Skeletal muscle tissue (tissue), 4 donors: ENCODE measurements around the gene OR2AG1. TPM values are rescaled to one million over a fixed set of nuclear protein-coding genes. Genes with fewer than 3 reads are reported as not detected.

Experiments
- H3K27ac ChIP-seq: one replicate; pipeline ENCODE4 v1.7.0; 2013; ENCODE audit warnings: mild to moderate bottlenecking, low read depth, low read length, inconsistent platforms
- H3K27me3 ChIP-seq, 3 donors: one replicate each; pipeline ENCODE4 v1.7.0; 2013; ENCODE audit warnings: low read length in 3 of 3; ENCODE audit not compliant: control insufficient read depth in 3 of 3, insufficient read depth in 3 of 3
- H3K36me3 ChIP-seq, 3 donors: one replicate each; pipeline ENCODE4 v1.7.0; 2013; ENCODE audit warnings: low read length in 3 of 3; ENCODE audit not compliant: control insufficient read depth in 3 of 3, insufficient read depth in 3 of 3
- H3K4me1 ChIP-seq, 3 donors: one replicate each; pipeline ENCODE4 v1.7.0; 2013; ENCODE audit warnings: low read length in 3 of 3, mild to moderate bottlenecking in 3 of 3; ENCODE audit not compliant: control insufficient read depth in 3 of 3, insufficient read depth in 3 of 3
- H3K4me3 ChIP-seq, 3 donors: one replicate each; pipeline ENCODE4 v1.7.0; 2013; ENCODE audit warnings: low read length in 3 of 3
- H3K9ac ChIP-seq, 3 donors: one replicate each; pipeline ENCODE4 v1.7.0; 2013; ENCODE audit warnings: low read length in 3 of 3, mild to moderate bottlenecking in 3 of 3, moderate library complexity in 2 of 3, low read depth in 1 of 3
- H3K9me3 ChIP-seq, 3 donors: one replicate each; pipeline ENCODE4 v1.7.0; 2013; ENCODE audit warnings: low read length in 3 of 3; ENCODE audit not compliant: control insufficient read depth in 3 of 3
- total RNA-seq: library from RNA; depleted of rRNA; stranded (reverse); fragments of >200 nt; gene quantifications from one replicate; pipeline ENCODE4 v1.2.3, GENCODE V29; 2014
- donor health status: Osteomylitis.

Gene OR2AG1
- total RNA-seq, 1 donor from 2014 or later: not detected

GRCh38 chr11:6746086-6746618 is 36.7 kb upstream of the OR2AG1 start:
- Histone ChIP-seq H3K9ac (peak overlapping the region in 1 of 3 donors; percentile 40), H3K9me3 (no peaks in the 10 kb centered on the region), H3K4me1 (no peaks in the 10 kb centered on the region), H3K4me3 (peak overlapping the region in 2 of 3 donors; percentile 49 to 54), H3K27me3 (no peaks in the 10 kb centered on the region), H3K27ac (peak overlapping the region; percentile 56), H3K36me3 (no peaks in the 10 kb centered on the region)

DNA sequence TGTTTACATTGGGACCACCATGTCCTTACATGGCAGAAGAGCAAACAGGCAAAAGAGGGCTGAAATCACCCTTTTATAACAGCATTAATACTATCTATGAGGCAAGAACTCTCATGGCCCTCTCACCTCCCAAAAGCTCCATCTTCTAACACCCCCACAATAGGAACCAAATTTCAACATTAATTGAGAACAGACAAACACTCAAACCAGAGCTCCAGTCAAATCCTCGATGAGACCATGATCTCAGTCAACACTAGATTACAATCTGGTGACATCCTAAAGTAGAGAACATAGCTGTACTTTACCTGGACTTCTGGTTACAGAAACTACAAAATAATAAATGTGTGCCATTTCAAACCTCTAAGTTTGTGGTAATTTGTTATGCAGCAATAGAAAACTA is 36.2 kb upstream of the OR2AG1 start:
- H3K4me1 ChIP-seq: no peaks in the 10 kb centered on the region
- H3K9me3 ChIP-seq: no peaks in the 10 kb centered on the region
- peak overlapping the region in 1 of 3 donors; percentile 40 for H3K9ac ChIP-seq
- H3K27me3 ChIP-seq: no peaks in the 10 kb centered on the region
- H3K36me3 ChIP-seq: no peaks in the 10 kb centered on the region
- peak overlapping the region in 1 of 3 donors; percentile 54 for H3K4me3 ChIP-seq
- H3K27ac ChIP-seq: peak overlapping the region; percentile 56

DNA sequence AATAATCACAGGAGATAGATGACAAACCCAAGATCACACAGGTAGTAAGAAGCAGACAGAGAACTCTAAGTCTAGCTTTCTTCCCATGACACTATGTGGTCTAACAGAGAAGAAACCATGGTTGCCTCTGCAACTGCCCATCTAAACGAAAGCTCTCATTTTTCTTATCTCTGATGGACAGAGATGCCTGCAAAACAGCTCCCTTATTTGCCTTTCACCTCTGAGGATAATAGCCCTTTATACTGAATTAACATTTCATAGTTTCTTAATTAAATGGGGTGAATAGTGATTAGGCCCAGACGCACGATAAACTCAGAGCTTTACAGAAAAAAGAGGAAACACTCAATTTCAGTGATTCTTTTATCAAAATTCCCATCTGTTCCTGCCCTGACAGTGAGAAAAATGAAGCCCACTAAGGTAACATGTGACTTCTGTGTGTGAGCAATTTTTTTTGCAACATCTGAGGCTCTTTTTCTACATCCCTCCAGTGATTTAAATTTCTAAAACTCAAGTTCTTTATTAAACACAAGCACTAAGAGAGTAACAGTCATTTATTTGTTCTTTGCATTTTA is 35.6 kb upstream of the OR2AG1 start:
- peak overlapping the region; percentile 56 for H3K27ac ChIP-seq
- no peaks in the 10 kb centered on the region for H3K36me3 ChIP-seq
- no peak overlapping the region for H3K9ac ChIP-seq
- no peak overlapping the region for H3K4me3 ChIP-seq
- H3K27me3 ChIP-seq: no peaks in the 10 kb centered on the region
- H3K9me3 ChIP-seq: no peaks in the 10 kb centered on the region
- H3K4me1 ChIP-seq: no peaks in the 10 kb centered on the region

DNA sequence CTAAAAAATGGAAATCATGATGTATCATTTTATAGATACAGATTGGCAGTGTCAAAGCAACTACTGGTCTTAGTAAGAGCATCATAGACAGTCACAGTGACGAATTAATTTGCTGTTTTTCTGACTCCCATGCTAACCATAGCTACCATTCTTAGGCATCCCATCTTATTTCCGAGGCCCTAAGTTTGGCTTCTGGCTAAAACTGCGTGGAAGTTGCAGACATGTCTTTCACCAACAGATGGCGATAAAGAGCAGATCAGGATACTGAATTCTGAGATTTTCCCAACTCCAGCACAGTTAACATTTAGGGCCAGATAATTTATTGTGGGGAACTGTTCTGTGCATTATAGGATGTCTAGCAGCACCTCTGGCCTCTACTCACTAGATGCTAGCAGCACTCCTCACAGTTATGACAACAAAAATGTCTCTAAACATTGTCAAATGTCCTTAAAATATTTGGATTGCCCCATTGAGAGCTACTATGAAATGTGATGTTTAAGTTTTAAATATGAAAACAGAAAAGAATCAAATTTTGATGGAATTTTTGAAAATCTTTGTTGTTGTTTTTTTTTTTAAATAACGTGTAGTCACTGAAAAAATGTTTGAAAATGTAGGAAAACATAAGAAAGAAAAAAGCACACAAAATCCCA is 27.4 kb upstream of the OR2AG1 start:
- Histone ChIP-seq H3K4me3 (no peak overlapping the region), H3K9ac (no peak overlapping the region), H3K36me3 (no peaks in the 10 kb centered on the region), H3K27ac (no peak overlapping the region), H3K9me3 (no peaks in the 10 kb centered on the region), H3K4me1 (no peaks in the 10 kb centered on the region), H3K27me3 (no peaks in the 10 kb centered on the region)

DNA sequence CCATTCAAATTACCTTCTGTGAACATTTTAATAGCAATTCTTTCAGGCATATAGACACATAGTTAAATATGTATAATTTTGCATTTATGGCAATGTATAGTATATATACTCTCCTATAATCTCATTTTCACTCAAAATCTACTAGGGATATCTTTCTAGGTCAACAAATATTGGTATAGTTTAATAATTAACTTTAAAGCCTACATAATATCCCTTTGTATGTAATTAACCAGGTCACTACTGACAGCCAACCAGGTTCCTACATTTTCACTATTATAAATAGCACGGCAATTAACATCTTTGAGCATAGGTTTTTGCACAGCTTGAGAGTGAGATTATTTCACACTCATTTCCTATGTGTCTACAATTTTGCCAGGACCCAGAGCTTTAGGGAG is 26.9 kb upstream of the OR2AG1 start:
- Histone ChIP-seq H3K4me1 (no peaks in the 10 kb centered on the region), H3K9ac (no peak overlapping the region), H3K27ac (no peak overlapping the region), H3K4me3 (no peak overlapping the region), H3K36me3 (no peaks in the 10 kb centered on the region), H3K9me3 (no peaks in the 10 kb centered on the region), H3K27me3 (no peaks in the 10 kb centered on the region)

GRCh38 chr11:6757373-6757967 is 25.4 kb upstream of the OR2AG1 start:
- H3K27ac ChIP-seq: no peak overlapping the region
- H3K36me3 ChIP-seq: no peaks in the 10 kb centered on the region
- no peaks in the 10 kb centered on the region for H3K9me3 ChIP-seq
- no peak overlapping the region for H3K4me3 ChIP-seq
- H3K9ac ChIP-seq: no peak overlapping the region
- H3K27me3 ChIP-seq: no peaks in the 10 kb centered on the region
- no peaks in the 10 kb centered on the region for H3K4me1 ChIP-seq

- Histone ChIP-seq H3K9me3 (no peaks in the 10 kb centered on the region), H3K27ac (no peak within 1 kb of the TSS), H3K4me3 (no peak within 1 kb of the TSS), H3K36me3 (no peaks in the 10 kb centered on the region), H3K4me1 (no peaks in the 10 kb centered on the region), H3K27me3 (no peaks in the 10 kb centered on the region), H3K9ac (no peak within 1 kb of the TSS)
Measured at GRCh38 chr11:6771926-6772893, 10.6 kb upstream of the OR2AG1 start, which contains the start of gene OR2AG2. TSS of gene OR2AG2 (minus strand) at chr11:6771976. CDS start at chr11:6768957, 3,019 bp downstream.

DNA sequence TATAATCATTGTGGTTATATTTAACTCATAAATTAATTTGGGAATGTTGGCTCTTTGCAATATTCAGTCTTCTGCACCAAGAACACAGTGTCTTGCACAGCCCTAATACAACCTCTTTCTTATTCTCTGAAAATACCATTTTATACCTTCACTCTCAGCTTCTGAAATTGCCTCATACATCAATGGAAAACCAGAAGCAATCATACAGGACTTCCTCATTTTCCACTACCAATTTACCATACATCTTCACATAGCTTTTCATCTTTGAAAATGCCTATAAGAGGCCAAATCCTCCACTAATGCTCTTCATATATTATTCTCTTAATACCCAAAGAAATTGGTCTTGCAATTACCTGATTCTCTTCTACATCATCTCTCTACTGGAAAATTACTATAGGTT is 4.3 kb upstream of the OR2AG1 start:
- no peaks in the 10 kb centered on the region for H3K36me3 ChIP-seq
- no peak overlapping the region for H3K27ac ChIP-seq
- H3K4me1 ChIP-seq: no peaks in the 10 kb centered on the region
- no peak overlapping the region for H3K4me3 ChIP-seq
- H3K27me3 ChIP-seq: no peaks in the 10 kb centered on the region
- H3K9ac ChIP-seq: no peak overlapping the region
- no peaks in the 10 kb centered on the region for H3K9me3 ChIP-seq

- Histone ChIP-seq H3K36me3 (no peaks in the 10 kb centered on the region), H3K4me1 (no peaks in the 10 kb centered on the region), H3K27me3 (no peaks in the 10 kb centered on the region), H3K4me3 (no peak overlapping the region), H3K27ac (no peak overlapping the region), H3K9ac (no peak overlapping the region), H3K9me3 (no peaks in the 10 kb centered on the region)
Measured at GRCh38 chr11:6780829-6781228, 2.0 kb upstream of the OR2AG1 start.
